GM13977 (cell line): ENCODE data around the gene TMEM95.

Experiments
- DNase-seq: peaks from one replicate; pipeline ENCODE4 v3.0.0; 2012; ENCODE audit warnings: low spot score
- CTCF ChIP-seq: IDR thresholded peaks from 2 replicates; pipeline ENCODE4 v1.5.1; 2012; ENCODE audit warnings: mild to moderate bottlenecking, control low read depth; ENCODE audit not compliant: insufficient read depth; ENCODE audit errors: extremely low read depth, missing control alignments
- in situ Hi-C: fragments of 300-500 bp; cut with MboI; formaldehyde crosslinking; loops from one replicate; pipeline ENCODE4 v1.12.0; 2022; ENCODE audit warnings: low sequenced_read_pairs, low pct_unique_long_range_greater_than_20kb, mixed read lengths, inconsistent platforms; ENCODE audit not compliant: unreplicated experiment

Gene TMEM95

GRCh38 chr17:7315570-7316235, 39.3 kb upstream of the TMEM95 start:
- TF ChIP-seq CTCF, result no peak
- no peak for DNase-seq
- in situ Hi-C loops, result no loop called here

- in situ Hi-C loops, result no loop called here
- peak; percentile 17 for DNase-seq
- TF ChIP-seq CTCF, result no peak
Measured at GRCh38 chr17:7317161-7317803, 37.7 kb upstream of the TMEM95 start.

- no peak for TF ChIP-seq CTCF
- no peak for DNase-seq
- in situ Hi-C loops, result no loop called here
Measured at GRCh38 chr17:7318121-7318860, 36.7 kb upstream of the TMEM95 start.

DNA sequence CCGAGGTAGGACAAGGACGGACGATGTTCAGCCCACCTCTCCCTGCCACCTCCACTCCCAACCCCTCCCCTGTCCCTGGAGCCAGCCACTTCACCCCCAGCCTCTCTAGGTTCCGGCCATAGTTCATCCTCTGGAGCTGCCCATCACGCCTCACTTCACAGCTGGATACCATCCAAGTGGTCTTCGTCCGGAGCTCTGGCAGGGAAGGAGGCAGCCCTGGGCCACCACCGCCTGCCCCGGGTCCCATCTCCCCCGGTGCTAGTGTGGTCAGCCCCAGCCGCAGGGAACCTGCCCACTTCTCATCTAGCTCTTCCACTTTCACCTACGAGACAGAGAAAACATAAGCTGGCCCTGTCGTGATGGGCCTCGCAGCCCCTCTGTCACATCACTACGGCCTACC, 33.5 kb upstream of the TMEM95 start:
- in situ Hi-C loops, result no loop called here
- TF ChIP-seq CTCF, result no peak
- no peak for DNase-seq

GRCh38 chr17:7322520-7323194, 32.3 kb upstream of the TMEM95 start:
- no peak for DNase-seq
- in situ Hi-C loops, result no loop called here
- no peak for TF ChIP-seq CTCF

DNA sequence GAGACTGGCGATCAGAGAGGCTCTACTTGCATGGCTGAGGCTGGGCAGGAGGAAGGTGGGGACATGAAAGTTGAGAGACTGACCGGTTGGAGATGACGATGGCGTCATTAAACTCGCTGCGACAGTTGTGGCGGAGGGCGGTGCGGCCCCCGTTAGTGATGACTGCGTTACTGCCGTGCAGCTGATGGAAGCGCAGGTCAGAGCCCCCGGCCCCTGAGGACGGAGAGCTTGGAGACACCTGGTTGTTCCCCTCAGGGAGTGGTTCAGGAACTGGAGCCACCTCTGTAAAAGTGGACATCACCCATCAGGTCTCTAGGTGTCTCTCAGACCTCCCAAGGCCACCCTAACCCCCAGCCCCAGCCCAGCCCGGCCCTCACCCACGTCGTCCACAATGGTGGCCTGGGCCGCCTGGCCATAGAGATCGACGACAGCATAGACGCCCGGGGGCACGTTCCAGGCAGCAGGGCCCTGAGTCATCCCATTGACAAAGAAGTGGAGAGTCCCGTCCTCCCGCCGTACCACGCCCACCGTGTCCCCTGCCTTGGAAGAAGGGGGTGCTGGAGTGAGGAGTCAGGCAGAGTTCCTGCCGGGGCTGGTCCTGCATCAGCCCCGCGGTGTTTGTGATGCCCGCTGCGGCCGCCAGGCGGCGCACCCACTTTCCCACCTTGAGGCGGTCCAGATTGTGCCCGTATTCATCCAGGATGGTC, 31.1 kb upstream of the TMEM95 start:
- peak; percentile 80 for DNase-seq
- TF ChIP-seq CTCF, result peak; percentile 86
- in situ Hi-C loops, result no loop called here
